Stimulated activated CD8-positive, alpha-beta memory T cell treated with anti-CD3 and anti-CD28 coated beads, Interleukin-2, amount 100 ng/mL, for 48 hours (primary cell): ENCODE measurements around the gene ANKRD33B.
"Not testable (repeated sequence)": the region's sequence is repeated elsewhere in the genome, so short reads cannot be mapped to it uniquely, and the experiment has no call there.

Source experiments
- DNase-seq, 2 donors: peaks; one replicate each; pipeline ENCODE4 v3.0.0-alpha.2; 2020; ENCODE audit warnings: low read depth in 2 of 2

ANKRD33B gene

DNA sequence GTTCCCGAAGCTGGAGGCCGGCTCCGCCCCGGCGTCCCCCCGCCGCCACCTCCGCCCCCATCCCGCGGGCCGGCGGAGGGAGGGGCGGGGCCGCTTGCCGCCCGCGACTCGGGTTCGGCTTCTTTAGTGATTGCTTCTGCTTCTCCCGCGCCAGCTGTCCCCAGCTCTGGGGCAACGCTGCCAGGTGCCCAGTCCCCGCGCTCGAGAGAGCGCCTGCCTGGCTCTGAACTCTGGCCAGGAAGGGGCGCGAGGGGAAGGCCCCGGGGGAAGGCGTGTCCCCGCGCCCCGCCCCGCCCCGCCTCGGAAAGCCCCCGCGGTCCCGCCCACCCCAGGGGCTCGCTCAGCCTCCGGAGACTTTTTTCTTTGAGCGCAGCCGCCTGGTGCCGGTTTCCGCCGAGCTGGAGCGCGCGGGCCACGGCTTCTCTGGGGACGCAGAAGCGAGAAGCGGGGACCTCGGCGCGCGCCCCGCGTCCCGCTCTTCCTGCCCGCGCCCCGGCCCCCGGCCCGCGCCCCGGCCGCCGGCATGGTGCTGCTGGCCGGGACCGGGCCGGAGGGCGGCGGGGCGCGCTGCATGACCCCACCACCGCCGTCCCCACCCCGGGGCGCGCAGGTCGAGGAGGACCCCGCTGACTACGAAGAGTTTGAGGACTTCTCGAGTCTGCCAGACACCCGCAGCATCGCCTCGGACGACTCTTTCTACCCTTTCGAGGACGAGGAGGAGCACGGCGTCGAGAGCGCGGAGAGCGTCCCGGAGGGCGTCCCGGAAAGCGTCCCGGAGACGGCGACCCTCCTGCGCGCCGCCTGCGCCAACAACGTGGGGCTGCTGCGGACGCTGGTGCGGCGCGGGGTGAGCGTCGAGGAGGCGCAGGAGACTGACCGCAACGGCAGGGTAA lies at the start of gene ANKRD33B:
Gene ANKRD33B (plus strand): TSS at position 126 of the 893 bp plus-strand sequence. CDS start 398 bp downstream, at position 524.
- peak; percentile 65 to 76 for DNase-seq

DNA sequence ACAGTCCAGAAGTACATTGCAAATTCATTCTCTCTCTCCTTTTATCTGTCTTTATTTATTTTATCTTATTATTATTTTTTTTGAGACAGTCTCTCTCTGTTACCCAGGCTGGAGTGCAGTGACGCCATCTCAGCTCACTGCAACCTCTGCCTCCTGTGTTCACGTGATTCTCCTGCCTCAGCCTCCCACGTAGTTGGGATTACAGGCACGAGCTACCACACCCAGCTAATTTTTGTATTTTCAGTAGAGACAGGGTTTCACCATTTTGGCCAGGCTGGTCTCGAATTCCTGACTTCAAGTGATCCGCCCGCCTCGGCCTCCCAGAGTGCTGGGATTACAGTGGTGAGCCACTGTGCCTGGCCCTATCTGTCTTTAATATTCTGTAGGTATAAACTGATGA lies 49.3 kb upstream of the ANKRD33B start:
- not testable (repeated sequence) for DNase-seq

DNA sequence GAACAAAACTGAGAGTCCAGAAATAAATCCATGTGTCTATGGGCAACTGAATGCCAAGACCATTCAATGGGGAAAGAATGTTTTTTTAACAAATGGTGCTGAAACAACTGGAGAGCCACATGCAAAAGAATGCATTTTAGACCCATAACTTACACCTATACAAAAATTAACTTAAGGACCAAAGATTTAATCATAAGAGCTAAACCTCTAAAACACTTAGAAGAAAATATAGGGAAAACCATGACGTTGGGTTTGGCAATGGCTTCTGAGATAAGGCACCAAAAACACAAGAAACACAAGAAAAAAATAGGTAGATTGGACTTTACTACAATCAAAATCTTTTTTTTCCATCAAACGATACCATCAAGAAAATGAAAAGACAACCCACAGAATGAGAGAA lies 48.4 kb upstream of the ANKRD33B start:
- DNase-seq, result no peak

DNA sequence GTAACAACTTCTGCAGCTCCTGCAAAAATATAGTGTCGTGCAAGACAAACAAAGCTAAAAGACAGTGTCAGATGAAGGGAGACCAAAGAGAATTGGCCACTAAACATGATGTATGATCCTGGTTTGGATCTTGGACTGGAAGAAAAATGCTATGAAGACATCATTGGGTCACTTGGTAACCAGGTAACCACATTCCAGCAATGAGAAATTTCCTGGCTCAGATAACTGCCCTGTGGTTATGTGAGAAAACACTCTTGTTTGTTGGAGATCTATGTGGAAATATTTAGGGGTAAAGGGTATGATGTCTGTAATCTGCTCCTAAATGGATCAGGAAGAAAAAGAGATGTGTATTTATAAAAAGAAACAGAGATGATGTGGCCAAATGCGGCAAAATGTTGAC lies 45.5 kb upstream of the ANKRD33B start:
- DNase-seq, result no peak

DNA sequence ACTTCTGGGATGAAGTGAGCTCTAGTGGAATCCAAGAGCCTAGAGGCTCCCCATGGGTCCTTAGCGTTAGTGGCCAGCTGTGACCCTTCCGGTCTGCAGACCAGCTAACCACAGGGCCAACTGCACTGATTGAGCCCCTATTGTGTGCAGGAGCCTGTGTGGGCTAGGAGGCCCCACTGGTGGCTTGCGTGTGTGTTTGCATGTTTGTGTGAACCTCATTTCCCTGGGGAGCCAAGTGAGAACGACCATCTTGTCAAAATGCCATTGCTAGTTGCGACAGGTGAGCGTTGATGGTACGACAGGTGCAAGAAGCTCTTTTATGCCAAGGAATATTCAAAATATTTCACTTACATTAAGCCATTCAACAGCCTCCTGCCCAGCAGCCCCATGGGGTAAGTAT lies 44.1 kb upstream of the ANKRD33B start:
- DNase-seq, result no peak

DNA sequence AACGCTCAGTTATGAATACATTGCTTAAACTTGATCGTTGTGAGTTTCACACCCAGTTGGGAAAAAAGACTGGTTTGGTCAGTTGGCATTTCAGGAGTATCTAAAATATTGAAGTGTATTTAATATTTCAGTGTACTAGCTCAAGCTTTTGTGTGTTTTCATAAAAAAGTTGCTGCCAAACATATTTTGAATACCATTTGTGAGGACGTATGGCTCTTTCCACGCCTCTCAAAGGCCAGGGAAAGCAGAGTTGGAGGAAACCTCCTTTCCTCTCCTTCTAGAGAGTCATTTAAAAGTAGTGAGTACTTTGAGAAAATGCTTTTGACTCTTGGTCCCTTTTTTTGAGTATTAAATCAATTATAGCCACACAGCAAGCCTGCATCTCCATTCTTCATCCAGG lies 43.2 kb upstream of the ANKRD33B start:
- DNase-seq, result no peak

DNA sequence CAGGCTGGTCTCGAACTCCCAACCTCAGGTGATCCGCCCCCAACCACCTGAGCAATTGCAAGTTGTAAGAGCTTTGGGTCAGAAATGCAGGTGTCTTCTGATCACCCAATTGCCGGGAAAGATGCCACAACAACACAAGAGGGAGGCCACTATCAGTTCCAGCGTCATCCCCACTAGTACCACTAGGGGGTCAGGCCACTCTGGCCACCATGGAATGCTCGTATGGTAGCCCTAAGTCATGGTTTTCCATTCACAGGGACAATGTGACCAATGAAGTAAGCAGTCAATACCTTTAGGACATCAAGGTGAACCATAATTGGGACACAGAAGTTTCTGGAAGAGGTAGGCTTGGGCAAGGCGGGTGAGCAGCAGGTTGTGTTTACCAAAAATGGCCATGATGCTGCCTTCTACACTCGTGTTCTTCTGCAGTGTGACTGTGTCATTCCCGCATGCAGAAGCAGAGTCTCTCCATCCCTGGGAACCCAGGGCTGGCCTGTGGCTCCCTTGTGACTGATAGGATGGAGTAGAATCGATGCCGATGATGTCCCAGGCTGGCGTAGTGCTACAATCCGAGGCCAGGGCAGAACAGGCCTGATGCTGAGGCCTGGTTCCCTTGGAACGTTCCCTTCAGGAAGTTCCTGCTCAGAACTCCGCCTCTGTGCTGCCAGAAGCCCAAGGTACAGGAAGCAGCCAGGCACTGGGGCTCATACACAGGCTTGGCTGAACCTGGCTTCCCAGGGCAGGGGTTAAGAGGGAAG lies 42.2 kb upstream of the ANKRD33B start:
- no peak for DNase-seq

DNA sequence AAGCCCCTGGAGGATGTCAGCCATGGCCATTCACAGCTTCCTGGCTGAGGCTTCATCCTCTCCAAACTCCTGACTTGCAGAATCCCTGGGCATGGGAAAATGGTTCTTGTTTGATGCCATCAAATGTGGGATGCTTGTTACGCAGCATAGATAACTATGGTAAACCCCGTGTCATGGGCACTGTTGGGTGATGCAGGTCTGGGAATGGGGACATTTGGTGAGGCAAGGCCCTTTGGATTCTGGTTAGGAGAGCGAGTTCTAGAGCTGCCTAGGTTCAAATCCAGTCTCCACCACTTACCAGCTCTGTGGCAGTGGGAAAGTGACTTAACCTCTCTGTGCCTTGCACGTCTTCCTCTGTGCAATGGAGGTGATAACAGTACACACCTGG lies 41.7 kb upstream of the ANKRD33B start:
- DNase-seq, result no peak

DNA sequence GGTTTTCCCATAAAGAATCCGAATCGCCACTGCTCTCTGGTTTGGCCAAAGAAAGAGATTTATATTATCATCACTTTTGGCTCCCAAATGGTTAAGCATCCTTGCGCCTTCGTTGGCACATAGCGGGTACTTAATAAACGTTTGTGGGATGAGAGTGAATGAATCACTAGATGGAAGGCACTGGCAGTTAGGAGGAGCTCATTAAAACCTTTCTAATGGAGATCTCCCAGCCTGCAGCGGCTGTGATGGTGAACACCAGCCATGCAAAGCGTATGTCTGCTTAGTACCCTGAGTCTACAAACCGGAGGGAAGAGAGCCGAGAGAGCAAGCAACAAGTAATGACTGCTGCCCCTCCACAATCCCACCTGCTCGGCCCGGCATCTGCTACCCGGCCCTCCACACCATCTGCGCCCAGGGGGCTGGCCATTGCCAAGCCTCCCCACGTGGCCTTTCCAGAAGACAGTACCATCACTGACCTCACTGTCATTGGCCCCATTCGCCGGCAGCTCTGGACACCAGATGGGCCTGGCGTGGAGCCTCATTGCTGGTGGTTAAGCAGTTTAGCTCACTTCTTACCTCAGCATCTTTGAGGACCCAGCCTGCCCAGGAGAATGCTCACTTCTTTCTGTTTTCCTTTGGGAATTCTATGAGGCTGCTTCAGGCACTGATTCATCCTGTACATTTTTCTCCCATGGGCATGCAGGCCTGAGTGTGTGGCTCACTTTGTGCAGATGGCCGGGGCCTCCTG lies 39.3 kb upstream of the ANKRD33B start:
- no peak for DNase-seq

DNA sequence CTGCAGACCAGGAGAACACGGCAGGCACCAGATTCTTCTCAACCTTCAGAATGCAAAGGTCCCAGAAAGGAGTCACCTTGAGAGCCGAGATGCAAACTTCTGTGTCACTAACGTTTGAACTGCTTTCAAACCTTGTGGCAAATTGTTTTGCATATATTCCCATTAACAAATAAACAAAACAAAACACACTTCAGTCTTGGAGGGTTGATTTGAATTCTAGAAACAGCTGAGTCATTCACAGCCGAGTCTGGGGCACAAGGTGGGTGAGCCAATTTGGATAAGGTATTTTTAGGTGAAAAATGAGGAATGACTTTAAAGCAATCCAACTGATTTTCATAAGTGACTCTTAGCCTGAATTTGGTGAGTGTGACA lies 38.8 kb upstream of the ANKRD33B start:
- no peak for DNase-seq

DNA sequence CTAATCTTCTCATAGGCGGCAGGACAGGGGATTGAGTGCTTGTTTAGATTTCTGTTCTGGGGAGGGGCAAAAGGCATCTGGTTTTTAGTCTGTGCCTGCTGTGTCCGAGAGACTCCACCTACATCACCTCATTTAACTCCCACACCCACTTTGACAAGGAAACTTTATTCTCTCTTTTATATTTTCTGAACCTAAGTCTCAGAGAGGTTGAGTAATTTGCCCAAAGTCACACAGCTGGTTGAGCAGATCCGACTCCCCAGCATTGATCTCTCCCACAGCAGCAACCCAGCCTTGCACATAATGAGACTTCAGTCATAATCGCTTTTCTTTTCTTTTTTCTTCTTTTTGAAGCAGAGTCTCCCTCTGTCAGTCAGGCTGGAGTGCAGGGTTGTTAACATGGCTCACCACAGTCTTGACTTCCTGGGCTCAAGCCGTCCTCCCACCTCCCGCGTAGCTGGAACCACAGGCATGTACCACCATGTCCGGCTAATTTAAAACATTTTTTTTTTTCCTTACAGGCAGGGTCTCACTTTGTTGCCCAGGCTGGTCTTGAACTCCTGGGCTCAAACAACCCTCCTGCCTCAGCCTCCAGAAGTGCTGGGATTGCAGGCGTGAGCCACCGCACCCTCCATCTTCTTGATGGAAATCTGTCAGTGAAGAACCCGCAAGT lies 36.5 kb upstream of the ANKRD33B start:
- DNase-seq, result no peak

DNA sequence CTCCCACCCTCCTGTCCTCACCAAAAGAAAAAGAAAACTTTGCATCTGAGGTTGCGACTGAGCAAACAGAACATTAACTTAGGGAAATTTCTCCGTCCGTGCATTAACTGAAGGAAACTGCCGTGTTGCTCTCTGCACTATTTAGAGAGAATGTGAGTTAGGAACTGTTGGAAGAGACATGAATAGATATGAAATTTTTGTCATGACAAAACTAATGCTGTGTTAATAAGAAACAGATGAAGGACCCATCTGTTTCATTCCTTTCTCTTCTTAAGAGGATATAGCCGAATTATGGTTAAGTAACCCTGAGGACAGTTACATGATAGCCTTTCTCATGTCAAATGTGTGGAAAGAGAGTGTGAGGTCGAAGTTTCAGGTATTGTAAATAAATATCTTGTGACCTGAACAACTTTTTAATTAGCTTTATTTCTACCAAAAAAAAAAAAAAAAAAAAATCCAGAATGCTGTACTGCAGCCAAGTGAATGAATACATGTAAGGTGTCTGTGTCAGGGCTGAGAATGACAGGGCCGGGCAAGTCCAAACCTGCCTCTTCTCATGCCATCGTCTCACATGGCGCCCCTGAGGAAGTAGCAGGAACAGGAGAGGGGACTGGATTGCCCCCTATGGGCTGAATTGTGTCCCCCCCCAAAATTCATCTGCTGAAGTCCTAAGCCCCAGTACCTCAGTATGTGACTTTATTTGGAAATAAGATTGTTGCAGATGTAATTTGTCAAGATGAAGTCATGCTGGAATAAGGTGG lies 35.6 kb upstream of the ANKRD33B start:
- DNase-seq, result no peak

DNA sequence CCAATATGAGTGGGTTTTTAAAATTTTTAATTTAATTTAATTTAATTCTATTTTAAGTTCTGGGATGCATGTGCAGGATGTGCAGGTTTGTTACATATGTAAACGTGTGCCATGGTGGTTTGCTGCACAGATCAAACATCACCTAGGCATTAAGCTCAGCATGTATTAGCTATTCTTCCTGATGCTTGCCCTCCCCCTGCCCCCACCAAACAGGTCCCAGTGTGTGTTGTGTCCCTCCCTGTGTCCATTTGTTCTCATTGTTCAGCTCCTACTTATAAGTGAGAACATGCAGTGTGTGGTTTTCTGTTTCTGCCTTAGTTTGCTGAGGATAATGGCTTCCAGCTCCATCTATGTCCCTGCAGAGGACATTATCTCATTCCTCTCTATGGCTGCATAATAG lies 35.0 kb upstream of the ANKRD33B start:
- no peak for DNase-seq

DNA sequence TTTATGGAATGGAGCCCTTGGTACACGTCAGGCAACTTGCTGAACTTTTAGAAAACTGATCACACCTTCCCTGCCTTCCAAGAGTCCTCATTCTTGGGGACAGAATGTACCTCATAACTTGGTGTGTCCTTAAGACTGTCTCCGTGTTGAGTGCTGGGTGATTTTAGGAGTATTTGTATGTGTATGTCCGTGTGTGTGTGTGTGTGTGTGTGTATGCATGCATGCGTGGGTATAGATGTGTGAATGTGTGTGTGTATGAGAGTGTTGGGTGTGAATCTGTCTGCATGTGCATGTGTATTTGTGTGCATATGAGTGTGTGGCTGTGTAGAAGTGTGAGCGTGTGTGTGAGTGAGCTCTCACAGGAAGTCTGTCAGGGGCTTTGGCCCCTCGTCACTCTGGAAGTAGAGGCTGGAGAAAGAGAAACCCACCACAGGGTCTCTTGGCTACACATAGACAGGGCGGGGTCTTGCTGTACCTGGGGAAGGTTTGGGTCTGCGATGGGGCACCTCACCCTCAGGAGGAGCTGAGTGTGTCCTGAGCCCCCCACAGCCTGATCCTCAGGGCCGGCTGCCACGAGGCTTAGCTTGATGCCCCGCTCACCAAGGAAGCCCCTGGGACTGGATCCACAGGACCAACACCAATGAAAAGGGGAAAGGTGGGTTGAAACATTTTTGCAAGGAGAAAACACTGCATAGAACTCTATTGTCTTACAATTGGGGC lies 33.1 kb upstream of the ANKRD33B start:
- no peak for DNase-seq

DNA sequence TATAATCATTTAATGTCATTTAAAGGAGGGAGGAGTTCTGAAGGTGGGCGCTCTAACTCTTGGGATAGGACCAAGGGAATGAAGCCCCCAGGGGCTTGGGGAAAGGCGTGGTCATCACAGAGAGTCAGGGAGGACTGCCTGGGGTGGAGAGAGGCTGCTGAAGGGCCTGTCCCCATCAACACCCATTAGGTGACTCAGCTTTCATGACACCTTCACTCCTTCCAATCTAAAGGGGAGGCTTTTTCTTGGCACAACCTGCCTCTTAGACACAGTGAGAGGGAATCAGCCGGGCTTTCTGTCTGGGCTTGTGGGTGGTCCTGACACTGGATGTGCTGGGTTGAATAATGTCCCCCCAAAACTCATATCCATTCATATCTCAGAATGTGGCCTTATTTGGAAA lies 31.4 kb upstream of the ANKRD33B start:
- no peak for DNase-seq

DNA sequence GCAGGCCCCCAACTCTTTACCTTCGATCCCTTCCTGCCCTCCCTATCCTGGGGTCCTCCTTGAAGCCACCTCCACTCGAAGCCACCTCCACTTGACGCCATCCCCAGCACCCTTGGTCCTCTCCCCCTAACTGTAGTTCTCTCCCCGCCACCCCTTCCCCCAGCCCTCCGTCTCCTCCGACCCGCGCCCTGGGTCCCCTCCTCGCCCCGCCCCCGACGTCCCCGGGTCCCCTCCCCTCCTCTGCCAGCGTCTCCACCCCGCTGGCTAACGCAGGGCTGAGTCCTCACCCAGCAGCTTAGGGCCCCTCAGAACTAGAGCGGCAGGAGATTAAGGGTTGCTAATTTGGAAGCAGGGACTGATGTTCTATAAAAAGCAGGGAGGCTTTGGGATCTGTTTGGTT lies 30.6 kb upstream of the ANKRD33B start:
- no peak for DNase-seq

DNA sequence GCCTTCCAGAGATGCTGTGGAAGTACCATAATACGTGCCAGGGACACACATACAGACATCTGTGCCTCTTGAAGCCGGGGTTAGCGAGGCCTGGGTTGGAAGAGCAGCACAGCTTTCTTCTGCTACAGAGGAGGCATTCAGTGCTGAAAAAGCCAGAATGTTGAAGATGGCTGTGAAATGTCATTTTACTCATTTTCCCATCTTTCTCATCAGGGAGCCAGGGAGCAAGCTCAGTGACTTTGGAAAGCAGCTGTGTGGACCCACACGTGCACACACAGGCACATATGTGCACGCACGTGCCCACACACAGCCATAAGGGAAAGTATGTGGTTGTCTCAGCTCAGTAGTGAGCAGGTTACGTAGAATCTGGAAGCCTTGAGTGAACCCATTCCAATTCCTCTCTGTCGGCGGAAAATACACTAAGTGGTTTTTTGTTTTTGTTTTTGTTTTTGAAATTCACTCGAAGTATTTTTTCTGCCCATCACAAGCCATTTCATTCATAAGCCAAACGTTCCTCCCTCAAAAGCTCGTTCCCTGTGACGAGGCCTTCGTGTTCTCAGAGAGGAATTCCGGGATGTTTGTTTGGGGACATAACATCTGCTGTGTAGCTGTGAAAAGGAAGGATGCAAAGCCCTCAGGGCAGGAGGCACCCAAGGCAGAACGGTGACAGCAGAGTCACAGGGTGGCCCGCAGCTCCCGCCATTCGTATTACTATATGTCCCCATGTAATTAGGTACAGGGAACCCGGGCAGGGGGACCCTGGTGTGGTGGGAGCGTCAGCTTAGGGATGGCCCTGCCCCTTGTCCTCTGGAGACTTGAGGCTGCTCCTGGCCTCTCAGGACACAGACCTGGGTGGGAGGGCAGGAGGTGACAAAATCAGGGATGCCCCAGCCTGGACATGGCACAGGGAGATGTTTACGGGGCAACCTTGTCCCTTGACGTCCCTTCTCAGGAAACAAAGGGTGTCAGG lies 29.0 kb upstream of the ANKRD33B start:
- DNase-seq, result no peak

DNA sequence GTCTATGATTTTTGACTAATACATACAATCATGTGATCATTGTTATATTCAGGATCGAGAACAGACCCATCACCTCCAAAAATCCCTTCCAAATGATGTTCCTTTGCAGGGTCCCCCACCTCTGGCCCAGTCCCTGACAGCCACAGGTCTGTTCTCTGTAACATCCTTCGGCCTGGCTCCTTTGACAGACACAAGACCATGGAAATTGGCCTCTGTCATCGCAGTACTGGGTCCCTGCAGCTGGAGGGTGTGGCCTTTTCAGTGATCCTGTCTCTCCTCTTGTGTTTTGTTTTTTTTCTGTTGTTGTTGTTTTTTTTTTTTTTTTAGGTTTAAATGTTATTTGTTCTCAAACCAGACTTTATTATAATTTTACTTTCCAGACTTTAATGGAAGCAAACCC lies 27.4 kb upstream of the ANKRD33B start:
- DNase-seq, result no peak

DNA sequence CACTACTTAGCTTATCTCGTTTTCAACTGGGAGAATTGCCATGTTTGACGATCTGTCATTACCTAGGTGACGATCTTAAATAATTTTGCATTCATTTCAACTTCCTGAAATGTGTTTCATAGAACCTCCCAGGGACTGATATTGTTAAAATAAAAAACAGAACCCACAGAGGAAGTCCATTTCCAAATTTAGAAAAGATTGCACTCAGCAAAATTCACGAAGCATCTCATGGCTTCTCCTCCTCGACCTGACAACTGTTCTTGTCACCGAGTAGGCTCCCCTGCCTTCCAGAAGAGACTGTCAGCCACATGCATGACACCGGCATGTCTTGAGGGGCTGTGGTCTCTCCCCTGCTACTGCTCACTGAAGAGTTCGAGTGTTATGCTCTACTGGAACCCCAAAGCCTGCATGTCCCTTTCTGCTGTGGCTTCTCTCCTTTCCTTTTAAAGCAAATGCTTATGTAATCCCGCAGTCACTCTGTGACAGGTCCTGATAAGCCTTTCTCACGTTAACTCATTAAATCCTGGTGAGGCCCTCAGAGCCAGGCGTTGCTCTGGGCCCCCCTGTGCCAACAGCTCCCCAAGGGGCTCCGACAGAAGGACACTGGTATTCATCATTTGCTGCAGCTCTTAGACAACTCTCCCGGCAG lies 26.8 kb upstream of the ANKRD33B start:
- no peak for DNase-seq
